ENCODE data around the gene FBXO24.
A peak's percentile ranks its signal among the peaks of the same experiment; 100 is the strongest.

The FBXO24 gene

GRCh38 chr7:100614308-100614861 lies 28.3 kb downstream of the FBXO24 start:
- CTCF ChIA-PET, result interaction anchor here (1.4 kb wide), 1 partner anchor 15 kb away, joined by 8 read pairs; no protein-coding TSS in a partner anchor
- Histone ChIP-seq H3K36me3 (ENCODE audit: control insufficient read depth in 2 of 2, insufficient read depth in 1 of 2, low read length in 2 of 2) (no peaks in the 10 kb centered on the region), H3K4me3 (ENCODE audit: low read depth, low read length) (no peak overlapping the region), H3K9me3 (ENCODE audit: control insufficient read depth, insufficient read depth, low read depth, low read length) (no peaks in the 10 kb centered on the region), H3K27ac (ENCODE audit: extremely low read depth, low read depth, low read length) (no peak overlapping the region), H3K4me1 (ENCODE audit: control insufficient read depth, insufficient read depth, low read length) (no peaks in the 10 kb centered on the region)
- TF ChIP-seq ZIC2 (tag by site-specific recombination; IDR thresholded peaks at IDR 0.05), result no peak
- TF ChIP-seq ZNF121 (tag by site-specific recombination; IDR thresholded peaks at IDR 0.05), result peak; percentile 65; the same call in 1 of the 2 replicates
- 0 out of 2 replicates have a peak, but pooled peaks have one; percentile 8 for TF ChIP-seq ZFHX2 (tag by site-specific recombination; conservative IDR thresholded peaks at IDR 0.05)
- POLR2A ChIA-PET, result interaction anchor here (0.7 to 7.4 kb wide), 3 partner anchors 12 to 29 kb away, joined by 3 to 91 read pairs (median 5); partner anchors contain the start of genes FBXO24, LRCH4 and PCOLCE

- H3K36me3 ChIP-seq (ENCODE audit: control insufficient read depth in 2 of 2, insufficient read depth in 1 of 2, low read length in 2 of 2), result no peaks in the 10 kb centered on the region
- CTCF ChIA-PET, result interaction anchor here (0.6 to 2.4 kb wide), 4 partner anchors 12 to 108 kb away, joined by 3 to 10 read pairs (median 3); no protein-coding TSS in a partner anchor
- TF ChIP-seq KLF10 (tag by site-specific recombination; IDR thresholded peaks at IDR 0.05) (no peak), ZNF274 (IDR thresholded peaks at IDR 0.05; ENCODE audit: low read length) (no peak), ZNF274 (tag by site-specific recombination; IDR thresholded peaks at IDR 0.05; ENCODE audit: borderline replicate concordance) (no peak), SCRT2 (tag by site-specific recombination; IDR thresholded peaks at IDR 0.05) (peak; percentile 85), SCRT1 (tag by site-specific recombination; IDR thresholded peaks at IDR 0.05; ENCODE audit: borderline replicate concordance) (peak; percentile 78)
- POLR2A ChIA-PET, result interaction anchor here (0.9 kb wide), 1 partner anchor 35 kb away, joined by 3 read pairs; the partner anchor contains the start of genes FBXO24 and LRCH4
- no peaks in the 10 kb centered on the region for H3K4me1 ChIP-seq (ENCODE audit: control insufficient read depth, insufficient read depth, low read length)
- no peak overlapping the region for H3K27ac ChIP-seq (ENCODE audit: extremely low read depth, low read depth, low read length)
- no peak overlapping the region for H3K4me3 ChIP-seq (ENCODE audit: low read depth, low read length)
- no peaks in the 10 kb centered on the region for H3K9me3 ChIP-seq (ENCODE audit: control insufficient read depth, insufficient read depth, low read depth, low read length)
Measured at GRCh38 chr7:100620239-100620638, 34.1 kb downstream of the FBXO24 start.

- TF ChIP-seq ZNF600 (tag by site-specific recombination; IDR thresholded peaks at IDR 0.05) (peak; percentile 36; the same call in 1 of the 2 replicates), ZNF19 (tag by site-specific recombination; IDR thresholded peaks at IDR 0.05; ENCODE audit: low read depth) (no peak), SP3 (tag by site-specific recombination; IDR thresholded peaks at IDR 0.05) (no peak)
- ChIA-PET POLR2A (no interaction called here), CTCF (interaction anchor here (1.4 to 2.4 kb wide), 2 partner anchors 12 to 71 kb away, joined by 3 to 10 read pairs; no protein-coding TSS in a partner anchor)
- Histone ChIP-seq H3K4me1 (ENCODE audit: control insufficient read depth, insufficient read depth, low read length) (no peaks in the 10 kb centered on the region), H3K9me3 (ENCODE audit: control insufficient read depth, insufficient read depth, low read depth, low read length) (no peaks in the 10 kb centered on the region), H3K27ac (ENCODE audit: extremely low read depth, low read depth, low read length) (no peak overlapping the region), H3K4me3 (ENCODE audit: low read depth, low read length) (no peak overlapping the region), H3K36me3 (ENCODE audit: control insufficient read depth in 2 of 2, insufficient read depth in 1 of 2, low read length in 2 of 2) (no peaks in the 10 kb centered on the region)
Measured at GRCh38 chr7:100620804-100621203, 34.7 kb downstream of the FBXO24 start.

- Histone ChIP-seq H3K4me3 (ENCODE audit: low read depth, low read length) (no peak overlapping the region), H3K4me1 (ENCODE audit: control insufficient read depth, insufficient read depth, low read length) (no peaks in the 10 kb centered on the region), H3K27ac (ENCODE audit: extremely low read depth, low read depth, low read length) (no peak overlapping the region), H3K36me3 (ENCODE audit: control insufficient read depth in 2 of 2, insufficient read depth in 1 of 2, low read length in 2 of 2) (no peaks in the 10 kb centered on the region), H3K9me3 (ENCODE audit: control insufficient read depth, insufficient read depth, low read depth, low read length) (no peaks in the 10 kb centered on the region)
- ChIA-PET POLR2A (no interaction called here), CTCF (interaction anchor here (2.4 kb wide), 1 partner anchor 70 kb away, joined by 10 read pairs; no protein-coding TSS in a partner anchor)
- TF ChIP-seq ZNF785 (tag by site-specific recombination; IDR thresholded peaks at IDR 0.05) (no peak), ZNF211 (tag by site-specific recombination; IDR thresholded peaks at IDR 0.05; ENCODE audit: low read depth) (no peak), ZNF341 (tag by site-specific recombination; IDR thresholded peaks at IDR 0.05; ENCODE audit: low read depth) (peak; percentile 66), ZNF501 (tag by site-specific recombination; IDR thresholded peaks at IDR 0.05) (no peak)
Measured at GRCh38 chr7:100621554-100621953, 35.4 kb downstream of the FBXO24 start.
